Measurements from ENCODE around the gene GRAMD2A.

Gene GRAMD2A

GRCh38 chr15:72229947-72230196, 32.3 kb upstream of the GRAMD2A start:
- TF ChIP-seq CTCF (conservative IDR thresholded peaks at IDR 0.05; ENCODE audit: low read depth, low read length): no peak
- peak overlapping the region; percentile 95 for H3K4me3 ChIP-seq (ENCODE audit: low read length)
- no peak for DNase-seq (ENCODE audit: low read depth)

DNA sequence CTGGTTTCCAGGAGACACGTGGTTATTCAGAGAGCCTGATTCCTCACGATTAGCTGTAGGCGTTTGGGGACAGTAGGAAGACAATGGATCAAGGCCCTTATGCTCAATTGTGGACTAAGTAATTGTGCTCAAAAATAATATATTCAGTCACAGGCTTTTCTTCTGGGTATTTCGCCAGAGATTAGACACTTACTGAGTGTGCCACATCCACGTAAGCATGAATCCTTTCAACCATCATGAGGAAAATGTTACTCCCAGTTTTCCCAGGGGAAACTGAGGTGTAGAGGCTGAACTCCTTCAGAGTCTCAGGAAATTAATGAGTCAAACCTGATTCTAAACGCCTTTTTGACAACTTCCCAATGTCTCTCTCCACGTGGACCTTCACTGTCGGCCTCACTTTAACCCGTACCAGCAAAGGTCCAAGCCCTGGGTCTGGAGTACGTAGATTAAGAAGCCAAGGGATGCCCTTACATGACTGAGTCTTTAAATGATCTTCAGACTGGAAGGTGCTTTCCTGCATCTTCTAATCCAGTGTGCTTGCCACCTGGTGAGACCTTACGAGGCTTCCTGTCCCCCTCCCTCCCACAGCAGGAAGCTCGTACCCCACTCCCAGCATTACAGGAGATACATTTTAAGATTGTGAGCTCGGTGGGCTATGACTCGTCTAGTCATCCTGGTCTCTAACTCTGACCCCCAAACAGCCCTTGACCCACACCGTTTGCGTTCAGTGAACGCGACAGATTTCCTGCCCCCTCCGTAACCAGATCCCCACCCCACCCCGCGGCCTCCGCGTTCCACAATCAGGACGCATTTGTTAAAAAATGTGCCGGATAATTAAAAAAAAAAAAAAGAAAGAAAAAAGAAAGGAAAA, 31.7 kb upstream of the GRAMD2A start:
- no peak for TF ChIP-seq CTCF (conservative IDR thresholded peaks at IDR 0.05; ENCODE audit: low read depth, low read length)
- peak overlapping the region; percentile 95 for H3K4me3 ChIP-seq (ENCODE audit: low read length)
- no peak for DNase-seq (ENCODE audit: low read depth)

DNA sequence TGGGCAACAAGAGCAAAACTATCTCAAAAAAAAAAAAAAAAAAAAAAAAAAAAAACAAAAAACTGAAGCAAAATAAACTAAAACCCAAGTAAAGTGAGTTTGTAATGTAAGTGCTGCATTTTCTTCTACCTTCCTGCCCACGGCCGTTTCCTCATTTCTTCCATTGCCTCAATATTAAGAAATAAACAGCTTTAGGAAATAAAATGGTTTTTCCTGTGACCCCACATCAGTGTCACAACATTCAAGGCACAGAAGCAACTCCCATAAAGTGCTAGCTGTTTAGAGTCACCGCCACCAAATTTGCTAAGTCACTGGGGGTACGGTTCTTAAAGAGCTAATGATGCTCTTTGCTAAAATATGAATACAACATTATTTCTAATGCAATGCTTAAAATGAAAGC, 30.1 kb upstream of the GRAMD2A start:
- no peak for DNase-seq (ENCODE audit: low read depth)
- no peak for TF ChIP-seq CTCF (conservative IDR thresholded peaks at IDR 0.05; ENCODE audit: low read depth, low read length)
- H3K4me3 ChIP-seq (ENCODE audit: low read length): peak overlapping the region; percentile 95

GRCh38 chr15:72227192-72227586, 29.6 kb upstream of the GRAMD2A start:
- TF ChIP-seq CTCF (conservative IDR thresholded peaks at IDR 0.05; ENCODE audit: low read depth, low read length): no peak
- DNase-seq (ENCODE audit: low read depth): peak; percentile 62
- H3K4me3 ChIP-seq (ENCODE audit: low read length): peak overlapping the region; percentile 95

DNA sequence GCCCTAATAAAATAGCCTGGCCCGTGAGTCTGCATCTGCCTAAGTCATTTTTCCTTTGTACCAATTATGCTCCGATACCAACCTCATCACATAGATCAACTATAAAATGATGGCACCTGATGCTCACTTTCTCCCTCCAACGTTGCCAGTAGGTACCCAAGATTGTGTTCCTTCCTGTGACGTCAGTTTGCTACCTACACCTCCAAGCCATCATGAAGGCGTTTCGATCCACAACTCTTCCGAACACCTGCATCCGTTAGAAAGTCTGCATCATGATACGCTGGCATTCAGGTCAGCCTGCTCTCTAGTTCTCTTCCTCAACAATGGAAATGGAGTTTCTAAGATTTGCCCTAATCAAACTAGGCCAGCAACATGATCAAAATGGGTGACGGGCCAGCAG, 25.7 kb upstream of the GRAMD2A start:
- TF ChIP-seq CTCF (conservative IDR thresholded peaks at IDR 0.05; ENCODE audit: low read depth, low read length): no peak
- no peak overlapping the region for H3K4me3 ChIP-seq (ENCODE audit: low read length)
- DNase-seq (ENCODE audit: low read depth): no peak

DNA sequence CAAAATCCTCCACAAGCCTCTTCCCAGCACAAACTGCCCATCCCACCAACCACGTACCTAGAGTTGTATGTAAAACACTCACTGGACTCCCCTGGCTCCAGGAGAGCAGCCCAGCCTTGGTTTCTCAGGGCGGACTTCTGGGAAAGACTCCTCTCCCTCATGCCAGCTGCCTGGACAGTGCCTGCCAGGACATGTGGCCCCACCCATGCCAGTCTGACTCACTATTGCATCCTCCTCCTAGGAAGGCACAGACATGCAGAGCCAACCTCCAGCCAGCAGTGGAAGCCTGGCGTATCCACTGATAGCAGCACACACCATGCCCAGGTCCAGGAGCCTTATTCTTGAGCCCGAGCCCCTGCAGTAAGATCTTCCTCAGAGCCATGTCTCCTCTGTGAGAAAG, 24.8 kb upstream of the GRAMD2A start:
- no peak for DNase-seq (ENCODE audit: low read depth)
- no peak for TF ChIP-seq CTCF (conservative IDR thresholded peaks at IDR 0.05; ENCODE audit: low read depth, low read length)
- no peak overlapping the region for H3K4me3 ChIP-seq (ENCODE audit: low read length)

GRCh38 chr15:72220687-72221086, 23.1 kb upstream of the GRAMD2A start:
- no peak overlapping the region for H3K4me3 ChIP-seq (ENCODE audit: low read length)
- no peak for DNase-seq (ENCODE audit: low read depth)
- no peak for TF ChIP-seq CTCF (conservative IDR thresholded peaks at IDR 0.05; ENCODE audit: low read depth, low read length)
